ENCODE measurements around the gene N4BP2L2.

The N4BP2L2 gene

GRCh38 chr13:32530841-32531253, 7.7 kb downstream of the N4BP2L2 start:
- DNase-seq (ENCODE audit: low spot score) (no peak), FAIRE-seq (no peak)

DNA sequence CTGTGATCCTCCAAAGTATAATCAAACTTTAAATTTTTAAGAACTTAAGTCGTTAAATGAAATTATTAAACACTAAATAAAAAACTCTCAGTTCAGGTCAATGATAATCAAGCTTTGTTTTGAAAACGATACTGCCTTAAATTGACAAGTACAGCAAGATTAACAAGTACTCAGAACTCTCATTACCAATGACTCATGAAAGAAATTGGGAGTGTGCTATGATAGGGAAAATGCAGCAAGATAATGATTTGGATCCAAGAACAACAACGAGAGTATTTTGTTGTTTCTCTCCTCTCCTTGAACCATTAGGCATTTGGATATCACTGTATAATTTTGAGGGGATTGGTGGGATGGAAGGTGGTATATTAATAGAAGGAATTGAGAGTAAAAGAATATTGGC, 10.2 kb downstream of the N4BP2L2 start:
- FAIRE-seq (no peak), DNase-seq (ENCODE audit: low spot score) (no peak)

DNA sequence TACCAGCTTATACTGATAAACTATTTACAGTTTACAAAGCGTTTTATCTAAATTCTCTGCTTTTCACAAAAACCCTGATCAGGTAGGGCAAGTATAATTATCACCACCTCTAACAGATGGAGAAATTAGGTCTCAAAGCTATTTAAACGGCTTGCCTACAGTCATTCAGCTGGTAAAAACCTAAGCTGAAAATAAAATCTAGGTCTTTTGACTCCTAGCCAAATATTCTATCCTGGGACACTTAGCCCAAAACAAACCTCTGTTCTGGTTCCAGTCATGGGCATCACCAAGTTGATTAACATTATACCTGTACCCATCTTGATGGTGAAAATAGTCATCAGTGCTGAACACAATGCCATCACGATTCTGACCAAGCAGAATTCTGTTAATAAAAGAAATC, 11.4 kb downstream of the N4BP2L2 start:
- FAIRE-seq, result no peak
- DNase-seq (ENCODE audit: low spot score), result no peak

GRCh38 chr13:32525766-32526165, 12.8 kb downstream of the N4BP2L2 start:
- FAIRE-seq (no peak), DNase-seq (ENCODE audit: low spot score) (no peak)

DNA sequence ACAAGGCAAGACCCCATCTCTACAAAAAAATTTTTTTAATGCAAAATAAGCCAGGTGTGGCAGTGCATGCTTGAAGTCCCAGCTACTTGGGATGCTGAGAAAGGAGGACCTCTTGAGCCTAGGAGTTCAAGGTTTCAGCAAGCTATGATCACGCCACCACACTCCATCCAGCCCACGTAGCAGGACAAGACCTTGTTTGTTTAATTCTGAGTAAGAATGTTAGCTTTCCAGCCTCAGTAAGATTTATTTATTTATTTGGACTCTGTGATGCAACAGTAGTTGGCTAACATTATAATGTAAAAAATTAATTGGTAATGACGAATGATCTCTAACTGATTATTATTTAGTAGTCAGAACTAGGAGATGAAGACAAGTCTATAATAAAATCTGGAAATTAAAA, 23.3 kb downstream of the N4BP2L2 start:
- no peak for FAIRE-seq
- DNase-seq (ENCODE audit: low spot score), result no peak

- DNase-seq (ENCODE audit: low spot score) (no peak), FAIRE-seq (no peak)
These were observed 27.1 kb downstream of the N4BP2L2 start for GRCh38 chr13:32511482-32511881.

DNA sequence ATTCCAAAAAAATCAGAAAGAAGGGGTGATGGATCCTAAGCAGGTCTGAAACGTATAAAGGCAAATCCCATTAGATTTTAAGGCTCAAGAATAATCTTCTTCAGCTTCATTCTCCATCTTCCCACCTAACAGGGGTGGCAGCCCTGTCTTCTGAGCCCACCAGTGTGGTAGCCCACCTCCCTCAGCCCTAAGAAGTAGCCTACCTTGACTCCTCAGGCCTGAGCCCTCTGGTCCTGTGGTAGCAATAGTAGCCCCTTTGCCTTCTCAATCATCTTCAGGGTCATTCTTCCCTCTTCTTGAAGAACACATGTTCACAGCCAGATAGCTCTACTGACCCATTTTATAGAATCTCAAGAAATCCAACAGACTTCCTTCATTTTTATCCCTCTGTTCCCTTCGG, 33.7 kb downstream of the N4BP2L2 start:
- DNase-seq (ENCODE audit: low spot score) (no peak), FAIRE-seq (no peak)

DNA sequence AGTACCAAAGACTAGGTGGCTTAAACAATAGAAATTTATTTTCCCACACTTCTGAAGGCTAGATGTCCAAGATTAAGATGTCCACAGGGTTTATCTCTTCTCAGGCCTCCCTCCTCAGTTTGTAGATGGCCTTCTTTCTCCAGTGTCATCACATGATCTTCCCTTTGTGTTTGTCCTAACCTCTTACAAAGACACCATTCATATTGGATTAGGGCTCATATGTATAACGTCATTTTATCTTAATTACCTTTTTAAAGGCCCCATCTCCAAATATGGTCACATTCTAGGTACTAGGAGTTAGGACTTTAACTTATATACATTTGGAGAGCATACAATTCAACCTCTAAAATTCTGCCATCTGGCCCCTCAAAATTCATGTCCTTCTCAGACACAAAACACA, 34.3 kb downstream of the N4BP2L2 start:
- FAIRE-seq, result no peak
- DNase-seq (ENCODE audit: low spot score), result no peak

DNA sequence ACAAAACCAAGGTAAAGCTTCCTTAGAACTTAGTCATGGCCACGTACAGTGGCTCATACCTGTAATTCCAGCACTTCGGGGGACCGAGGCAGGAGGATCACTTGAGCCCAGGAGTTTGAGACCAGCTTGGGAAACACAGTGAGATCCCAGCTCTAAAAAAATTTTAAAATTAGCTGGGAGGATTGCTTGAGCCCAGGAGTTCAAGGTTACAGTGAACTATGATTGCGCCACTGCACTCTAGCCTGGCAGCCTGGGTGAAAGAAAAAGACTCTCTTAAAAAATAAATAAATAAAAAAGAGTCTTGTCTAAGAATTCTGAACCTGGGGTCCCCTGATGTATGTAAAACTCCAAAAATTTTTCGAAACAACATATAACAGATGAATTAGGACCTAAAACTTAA, 34.9 kb downstream of the N4BP2L2 start:
- FAIRE-seq (no peak), DNase-seq (ENCODE audit: low spot score) (no peak)

DNA sequence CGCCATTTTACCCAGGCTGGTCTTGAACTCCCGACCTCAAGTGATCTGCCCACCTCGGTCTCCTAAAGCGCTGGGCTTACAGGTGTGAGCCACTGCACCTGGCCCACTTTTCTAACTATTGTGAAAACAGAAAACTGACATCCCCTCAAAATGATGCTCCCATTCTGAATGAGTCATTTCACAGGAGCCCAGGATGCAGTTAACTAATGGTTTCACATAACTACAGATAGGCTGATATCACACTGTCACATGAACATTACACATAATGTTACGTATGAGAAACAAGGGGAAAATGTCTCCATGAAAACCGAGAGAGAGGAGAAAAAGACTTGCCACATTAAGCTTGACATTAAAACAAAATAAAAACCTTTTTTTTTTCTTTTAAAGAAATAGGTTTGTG, 37.5 kb downstream of the N4BP2L2 start:
- DNase-seq (ENCODE audit: low spot score) (no peak), FAIRE-seq (no peak)

DNA sequence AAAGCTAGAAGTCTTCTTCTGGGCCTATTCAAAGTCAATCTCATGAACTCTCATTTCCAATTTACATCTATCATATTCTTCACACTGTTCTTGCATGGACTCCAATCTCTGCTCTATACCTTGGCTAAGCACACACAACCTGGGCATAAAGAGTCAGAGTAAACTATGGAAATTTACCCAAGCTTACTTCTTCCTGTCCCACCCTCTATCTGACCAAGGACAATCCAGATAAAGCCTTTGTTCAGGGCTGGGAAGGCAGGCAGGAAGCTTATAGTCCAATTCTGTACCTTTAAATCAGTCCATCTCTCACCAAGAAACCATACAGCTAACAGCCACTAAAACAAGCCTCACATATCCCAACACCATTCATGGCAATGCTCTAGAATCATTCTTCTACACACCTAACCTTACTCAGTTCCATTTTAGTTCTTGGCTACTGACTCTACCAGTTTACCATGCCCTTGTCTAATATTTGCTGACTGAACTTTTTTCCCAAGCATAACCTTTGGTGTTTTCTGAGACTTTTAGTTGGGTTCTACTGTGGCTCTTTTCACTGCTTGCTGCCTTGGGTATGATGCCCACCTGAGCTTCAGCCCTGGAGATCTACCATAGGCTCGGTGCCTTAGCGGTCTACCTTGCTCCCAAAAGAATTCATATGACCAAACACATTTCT, 38.9 kb downstream of the N4BP2L2 start:
- DNase-seq (ENCODE audit: low spot score) (no peak), FAIRE-seq (no peak)

- DNase-seq (ENCODE audit: low spot score) (no peak), FAIRE-seq (no peak)
These were observed 41.0 kb downstream of the N4BP2L2 start for GRCh38 chr13:32497589-32497988.

DNA sequence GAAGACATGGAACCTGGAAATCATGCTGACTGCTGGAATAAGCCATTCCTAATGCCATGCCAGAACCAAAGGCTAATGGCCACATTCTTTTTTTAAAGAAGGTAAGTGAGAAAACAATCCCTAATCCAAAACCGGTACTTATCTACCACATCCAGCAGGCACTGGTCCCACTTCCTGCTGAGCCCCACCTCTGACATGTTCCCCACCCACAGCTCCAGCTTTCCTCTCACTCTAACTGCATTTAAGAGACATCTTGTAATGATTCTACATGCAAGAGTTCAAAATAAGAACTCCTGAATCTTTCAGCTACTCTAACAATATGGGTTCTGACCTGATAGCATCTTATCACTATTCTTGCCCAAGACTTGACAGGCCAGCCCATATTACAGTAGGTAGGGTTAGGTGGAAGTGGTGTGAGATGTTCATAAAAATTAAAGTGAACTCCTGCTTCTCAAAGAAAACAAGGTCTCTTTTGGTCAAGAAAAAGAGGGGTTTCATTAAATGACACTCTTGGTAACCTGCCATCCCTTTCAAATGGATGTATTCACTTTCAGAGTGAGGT, 41.9 kb downstream of the N4BP2L2 start:
- no peak for FAIRE-seq
- DNase-seq (ENCODE audit: low spot score), result no peak

DNA sequence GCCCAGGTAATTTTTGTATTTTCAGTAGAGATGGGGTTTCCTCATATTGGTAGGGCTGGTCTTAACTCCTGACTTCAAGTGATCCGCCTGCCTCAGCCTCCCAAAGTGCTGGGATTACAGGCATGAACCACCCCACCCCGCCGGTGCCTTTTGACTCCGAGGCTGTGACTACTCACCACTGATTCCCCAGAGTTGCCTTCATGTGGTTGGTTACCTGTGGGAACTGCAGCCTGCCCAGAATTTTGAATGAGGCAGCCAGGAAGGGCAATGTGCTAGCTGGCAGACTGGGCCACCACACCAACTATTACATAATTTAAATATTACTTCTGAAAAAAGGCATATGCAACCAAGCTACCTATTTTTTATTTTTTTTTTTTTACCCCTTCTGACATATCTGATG, 42.8 kb downstream of the N4BP2L2 start:
- FAIRE-seq, result no peak

GRCh38 chr13:32495429-32495828, 43.2 kb downstream of the N4BP2L2 start:
- FAIRE-seq (no peak), DNase-seq (ENCODE audit: low spot score) (no peak)

More for the DNA sequence above, 42.8 kb downstream of the N4BP2L2 start:
- no peak for DNase-seq (ENCODE audit: low spot score)

DNA sequence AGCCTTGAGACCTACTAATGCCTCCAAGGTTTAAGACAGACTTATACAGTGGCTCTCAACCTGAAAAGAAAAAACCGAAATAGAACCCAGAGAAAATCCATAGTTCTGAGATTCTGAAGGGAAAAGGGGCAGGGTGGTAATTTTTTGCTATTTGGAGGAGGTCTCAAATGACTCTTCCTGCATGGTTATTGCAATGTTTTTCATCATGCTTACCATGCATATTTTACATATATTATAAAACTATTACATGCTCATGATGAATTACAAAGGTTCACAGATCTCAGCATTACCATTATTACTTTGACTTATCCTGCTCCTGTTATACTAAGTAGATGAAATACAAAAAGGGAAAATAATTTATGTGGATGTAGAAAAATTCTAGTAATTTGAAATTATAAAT, 47.6 kb downstream of the N4BP2L2 start:
- no peak for FAIRE-seq
- no peak for DNase-seq (ENCODE audit: low spot score)

GRCh38 chr13:32476892-32477291, 61.7 kb downstream of the N4BP2L2 start:
- DNase-seq (ENCODE audit: low spot score) (no peak), FAIRE-seq (no peak)

DNA sequence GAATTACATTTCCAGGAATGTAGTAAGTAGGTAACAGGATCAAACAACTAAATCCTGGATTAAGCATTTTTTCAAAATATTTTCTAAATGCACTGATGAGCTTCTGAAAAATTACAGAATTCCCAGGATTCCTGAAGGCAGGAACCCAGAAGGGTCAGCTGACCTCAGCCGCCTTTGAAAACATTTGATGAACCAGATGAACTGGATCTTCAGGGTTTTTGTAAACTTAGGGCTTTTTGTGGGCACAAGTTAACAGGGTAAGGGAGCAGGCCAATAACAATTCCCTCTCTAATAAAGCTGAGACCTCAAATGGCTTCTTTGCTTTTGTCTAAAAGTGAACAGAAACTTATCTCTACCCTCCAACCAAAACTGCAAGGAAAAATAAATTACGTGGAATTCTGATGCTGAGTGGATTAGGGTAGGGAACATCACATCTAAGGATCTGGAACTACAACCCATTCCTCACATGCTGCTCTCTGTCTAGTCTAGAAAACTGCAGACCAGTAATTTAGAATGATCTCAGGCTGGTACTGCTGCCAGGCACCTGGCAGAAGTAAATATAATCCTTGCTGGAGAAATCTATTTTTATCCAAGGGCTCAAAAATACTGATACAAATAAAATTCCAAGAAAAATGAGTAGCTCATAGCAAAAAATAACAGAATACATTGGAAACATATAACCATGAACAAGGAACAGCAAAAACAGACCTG, 62.4 kb downstream of the N4BP2L2 start:
- no peak for FAIRE-seq
- no peak for DNase-seq (ENCODE audit: low spot score)

GRCh38 chr13:32474999-32475792, 63.4 kb downstream of the N4BP2L2 start:
- no peak for FAIRE-seq

DNA sequence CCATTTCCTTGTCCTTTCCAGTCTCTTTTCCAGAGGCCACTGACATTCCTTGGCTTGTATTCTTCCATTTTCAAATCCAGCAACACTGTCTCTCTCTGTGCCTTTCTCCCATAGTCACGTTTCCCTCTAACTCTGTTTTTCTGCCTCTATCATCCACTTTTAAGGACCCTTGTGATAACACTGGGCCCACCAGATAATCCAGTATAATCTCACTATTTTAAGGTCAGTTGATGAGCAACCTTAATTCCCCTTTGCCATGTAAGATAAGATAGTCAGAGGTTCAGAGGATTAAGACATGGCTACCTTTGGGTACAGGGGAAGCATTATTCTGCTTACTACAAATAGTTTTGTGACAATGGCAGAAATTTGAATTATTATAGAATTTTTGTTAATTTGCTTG, 64.9 kb downstream of the N4BP2L2 start:
- DNase-seq (ENCODE audit: low spot score), result no peak
- no peak for FAIRE-seq

More at GRCh38 chr13:32474999-32475792, 63.4 kb downstream of the N4BP2L2 start:
- no peak for DNase-seq (ENCODE audit: low spot score)

DNA sequence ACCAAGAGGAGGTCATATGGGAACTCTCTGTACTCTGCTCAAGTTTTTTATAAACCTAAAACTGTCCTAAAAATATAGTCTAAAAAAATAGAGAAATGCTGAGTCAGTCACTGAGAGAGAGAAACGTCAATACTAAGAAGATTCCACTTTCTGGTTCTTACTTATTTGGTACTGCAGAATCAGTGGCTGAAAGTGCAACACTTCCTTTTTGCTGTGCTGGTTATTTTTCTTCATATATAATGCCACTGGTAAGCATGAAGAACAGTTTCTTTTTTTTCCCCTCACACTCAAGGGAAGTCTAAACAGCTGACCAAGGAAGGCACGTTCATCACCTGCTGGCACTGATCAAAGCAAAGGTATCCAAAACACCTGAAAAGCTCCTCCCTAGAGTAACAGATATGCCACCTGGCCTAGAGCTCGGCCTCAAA, 66.4 kb downstream of the N4BP2L2 start:
- DNase-seq (ENCODE audit: low spot score), result no peak
- no peak for FAIRE-seq
